Right cardiac atrium (tissue), 5 donors: ENCODE measurements around the gene CALM3. TPM values are rescaled to one million over a fixed set of nuclear protein-coding genes. Genes with fewer than 3 reads are reported as not detected.
A peak's percentile ranks its signal among the peaks of the same experiment; 100 is the strongest.

Experiments used
- ATAC-seq, 2 donors: fragments of 200-7000 bp; cut with Tn5 transposase; one replicate each; pipeline versions ENCODE4 v1.8.0 to v1.9.1; 2020; ENCODE audit warnings: moderate library complexity in 2 of 2, mild to moderate bottlenecking in 1 of 2
- DNase-seq, 3 donors: peaks; one replicate each; pipeline ENCODE4 v3.0.0-alpha.2; 2020
- H3K27ac ChIP-seq: one replicate; pipeline ENCODE4 v1.5.1; 2013; ENCODE audit warnings: mild to moderate bottlenecking, low read length, control low read depth, moderate library complexity
- H3K27me3 ChIP-seq: one replicate; pipeline ENCODE4 v1.6.1; 2013; ENCODE audit not compliant: control insufficient read depth, insufficient read depth
- H3K4me1 ChIP-seq: one replicate; pipeline ENCODE4 v1.6.1; 2013; ENCODE audit warnings: low read length; ENCODE audit not compliant: control insufficient read depth, insufficient read depth
- H3K4me3 ChIP-seq: one replicate; pipeline ENCODE4 v1.5.1; 2013; ENCODE audit warnings: low read length, control low read depth
- H3K9me3 ChIP-seq: one replicate; pipeline ENCODE4 v1.6.1; 2013; ENCODE audit warnings: low read length; ENCODE audit not compliant: control insufficient read depth
- WGBS: extraction: QIAGEN DNeasy Blood & Tissue Kit; methylation state at CpG from one replicate; pipeline ENCODE4 v1.1.7; 2013; 5-methylcytosine and 5-hydroxymethylcytosine counted together
- intact Hi-C, 4 donors: fragments of 100-400 bp; cut with DNase I; formaldehyde crosslinking; loops; one replicate each; pipeline versions ENCODE4 v1.11.0 to v1.14.0; 2022 to 2023
- polyA plus RNA-seq: library from polyadenylated mRNA; stranded (reverse); fragments of 200-250 nt; gene quantifications from one replicate; pipeline ENCODE4 v1.2.3, GENCODE V29; 2013
- total RNA-seq, 4 donors: library from RNA; stranded (reverse); fragmentation: NEBNext Ultra II Directional; extraction: Animal tissue kit (Norgen Biotek cat#: 25700); gene quantifications; one replicate each; pipeline ENCODE4 v1.2.1, GENCODE V29; 2021
- donor health status: healthy with polysubstance abuse.
- donor health status: DM: no; HTN: yes; CAD: no.
- donor health status: DM: no; HTN: no; CAD: no.
- donor health status: DM: no; HTN: yes; CAD: no; lungs with severe emphysema.
- donor health status: DM: yes; HTN: yes; CAD: no.

Gene CALM3
- total and polyA plus RNA-seq, 5 donors, result 232 to 365 (median 346) TPM

DNA sequence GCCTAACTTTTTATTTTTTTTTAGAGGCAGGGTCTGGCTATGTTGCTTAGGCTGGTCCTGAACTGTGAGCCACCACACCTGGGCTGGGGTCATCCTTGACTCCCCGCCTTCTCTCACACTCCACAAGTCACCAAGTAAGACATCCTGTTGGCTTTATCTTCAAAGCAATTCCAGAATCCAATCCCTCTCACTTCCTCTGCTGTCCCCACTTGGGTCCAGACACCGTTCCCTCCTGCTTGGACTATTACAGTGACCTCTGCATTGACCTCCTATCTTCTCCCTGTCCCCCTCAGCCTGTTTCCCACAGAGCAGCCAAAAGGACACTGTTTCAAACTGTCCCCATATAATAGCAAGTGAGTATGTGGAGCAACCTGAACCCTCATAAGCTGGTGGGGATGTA, 39.5 kb downstream of the CALM3 start:
- Histone ChIP-seq H3K27ac (no peak overlapping the region), H3K9me3 (no peaks in the 10 kb centered on the region), H3K4me1 (peaks cover 3% of the 10 kb centered on the region), H3K27me3 (no peaks in the 10 kb centered on the region), H3K4me3 (no peak overlapping the region)
- no peak for ATAC-seq
- 64% methylated on average over 2 of the region's 2 CpGs for WGBS
- intact Hi-C loops, result no loop called here
- DNase-seq, result no peak

DNA sequence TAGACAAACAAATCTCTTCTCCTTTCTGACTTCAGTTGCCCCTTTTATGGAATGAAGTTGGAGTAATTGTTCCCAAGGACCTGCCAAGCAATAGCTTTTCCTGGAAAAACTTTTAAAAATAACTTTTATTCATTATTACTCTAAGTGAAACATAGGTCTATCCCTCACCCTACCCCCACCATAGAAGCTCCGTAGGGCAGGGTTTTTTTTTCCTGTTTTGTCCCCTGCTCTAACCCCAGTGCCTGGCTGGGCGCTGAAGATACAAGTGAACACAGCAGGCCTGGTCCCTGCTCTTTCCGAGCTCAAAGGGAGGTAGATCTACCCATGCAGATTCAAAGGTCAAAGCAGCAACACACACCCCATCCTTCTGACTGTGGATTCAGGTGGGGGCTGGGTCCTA, 43.6 kb downstream of the CALM3 start:
- Histone ChIP-seq H3K27ac (no peak overlapping the region), H3K4me3 (no peak overlapping the region), H3K4me1 (no peaks in the 10 kb centered on the region), H3K9me3 (no peaks in the 10 kb centered on the region), H3K27me3 (no peaks in the 10 kb centered on the region)
- intact Hi-C loops, result no loop called here
- ATAC-seq, result peak in 1 of 2 donors; percentile 42
- peak in 1 of 3 donors; percentile 28 for DNase-seq
- 42% methylated on average over 3 of the region's 3 CpGs for WGBS

- 89% methylated on average over 3 of the region's 3 CpGs for WGBS
- H3K27ac ChIP-seq, result no peak overlapping the region
- no peak overlapping the region for H3K4me3 ChIP-seq
- H3K9me3 ChIP-seq, result no peaks in the 10 kb centered on the region
- intact Hi-C loops, result no loop called here
- DNase-seq (no peak), ATAC-seq (no peak)
- no peaks in the 10 kb centered on the region for H3K27me3 ChIP-seq
- no peaks in the 10 kb centered on the region for H3K4me1 ChIP-seq
Measured at GRCh38 chr19:46646402-46646801, 45.3 kb downstream of the CALM3 start.

DNA sequence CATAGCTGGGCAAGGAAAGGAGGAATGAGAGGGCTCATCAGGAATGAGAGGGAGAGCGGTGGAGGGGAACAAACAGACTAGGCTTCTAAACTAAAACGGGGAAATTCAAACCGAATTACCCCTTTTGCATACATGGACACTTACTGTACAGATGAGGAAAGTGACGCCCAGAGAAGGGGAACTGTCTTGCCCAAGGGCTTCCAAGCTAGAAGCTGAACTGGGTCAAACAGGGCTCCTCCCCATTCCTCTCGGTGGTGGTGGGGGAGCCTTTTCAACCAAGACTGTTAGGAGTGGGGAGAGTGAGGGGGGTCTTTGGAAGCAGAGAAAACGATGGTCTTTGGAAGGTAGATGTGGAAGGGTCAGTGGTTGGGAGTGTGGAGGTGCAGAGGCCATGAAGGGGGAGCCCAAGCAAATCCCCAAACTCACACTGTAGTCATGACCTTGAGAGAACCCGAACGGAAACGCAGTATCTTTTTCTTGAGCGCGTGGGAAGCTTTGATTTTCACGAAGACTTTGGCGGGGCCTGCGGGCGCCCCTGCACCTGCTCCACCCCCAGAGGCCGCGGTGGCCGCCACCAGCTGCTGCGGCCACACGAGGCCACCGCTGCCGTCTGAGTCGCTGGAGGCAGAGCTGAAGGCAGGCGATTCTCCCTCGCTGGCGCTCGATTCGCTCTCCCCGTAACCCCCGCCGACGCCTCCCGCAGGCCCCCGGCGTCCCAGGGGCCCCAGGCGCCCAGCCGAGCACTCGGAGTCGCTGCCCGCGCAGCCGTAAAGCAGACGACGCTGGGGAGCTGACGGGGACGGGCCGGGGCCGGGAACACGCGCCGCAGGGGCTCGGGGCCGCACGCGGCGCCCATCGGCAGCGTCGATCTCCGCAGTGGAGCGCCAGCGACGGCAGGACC, 47.2 kb downstream of the CALM3 start:
- H3K4me1 ChIP-seq, result no peaks in the 10 kb centered on the region
- intact Hi-C loops, result no loop called here
- no peak overlapping the region for H3K4me3 ChIP-seq
- no peak overlapping the region for H3K27ac ChIP-seq
- DNase-seq, result no peak
- no peaks in the 10 kb centered on the region for H3K27me3 ChIP-seq
- 63% methylated on average over 63 of the region's 63 CpGs for WGBS
- ATAC-seq, result no peak
- no peaks in the 10 kb centered on the region for H3K9me3 ChIP-seq

GRCh38 chr19:46648961-46649960, 48.1 kb downstream of the CALM3 start:
- ATAC-seq (no peak), DNase-seq (peak in 1 of 3 donors; percentile 47)
- Histone ChIP-seq H3K27ac (no peak overlapping the region), H3K27me3 (no peaks in the 10 kb centered on the region), H3K4me3 (no peak overlapping the region), H3K4me1 (no peaks in the 10 kb centered on the region), H3K9me3 (no peaks in the 10 kb centered on the region)
- intact Hi-C loops, result no loop called here
- 62% methylated on average over 144 of the region's 144 CpGs for WGBS

DNA sequence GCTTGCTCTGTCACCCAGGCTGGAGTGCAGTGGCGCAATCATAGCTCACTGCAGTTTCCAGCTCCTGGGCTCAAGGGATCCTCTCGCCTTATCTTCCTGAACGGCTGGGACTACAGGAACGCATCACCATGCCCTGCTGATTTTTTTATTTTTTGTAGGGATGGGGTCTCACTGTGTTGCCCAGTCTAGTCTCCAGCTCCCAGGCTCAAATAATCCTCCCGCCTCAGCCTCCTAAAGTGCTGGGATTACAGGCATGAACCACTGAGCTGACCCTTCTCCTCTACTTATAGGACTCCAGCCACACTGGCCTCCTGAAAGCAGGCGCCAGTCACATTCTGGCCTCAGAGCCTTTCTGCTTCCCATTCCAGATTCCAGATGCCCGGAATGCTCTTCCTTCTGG, 49.3 kb downstream of the CALM3 start:
- WGBS, result 81% methylated on average over 7 of the region's 7 CpGs
- H3K27me3 ChIP-seq, result no peaks in the 10 kb centered on the region
- no peak overlapping the region for H3K4me3 ChIP-seq
- intact Hi-C loops, result no loop called here
- no peaks in the 10 kb centered on the region for H3K4me1 ChIP-seq
- no peaks in the 10 kb centered on the region for H3K9me3 ChIP-seq
- H3K27ac ChIP-seq, result no peak overlapping the region
- DNase-seq, result peak in 1 of 3 donors; percentile 47
- ATAC-seq, result no peak

DNA sequence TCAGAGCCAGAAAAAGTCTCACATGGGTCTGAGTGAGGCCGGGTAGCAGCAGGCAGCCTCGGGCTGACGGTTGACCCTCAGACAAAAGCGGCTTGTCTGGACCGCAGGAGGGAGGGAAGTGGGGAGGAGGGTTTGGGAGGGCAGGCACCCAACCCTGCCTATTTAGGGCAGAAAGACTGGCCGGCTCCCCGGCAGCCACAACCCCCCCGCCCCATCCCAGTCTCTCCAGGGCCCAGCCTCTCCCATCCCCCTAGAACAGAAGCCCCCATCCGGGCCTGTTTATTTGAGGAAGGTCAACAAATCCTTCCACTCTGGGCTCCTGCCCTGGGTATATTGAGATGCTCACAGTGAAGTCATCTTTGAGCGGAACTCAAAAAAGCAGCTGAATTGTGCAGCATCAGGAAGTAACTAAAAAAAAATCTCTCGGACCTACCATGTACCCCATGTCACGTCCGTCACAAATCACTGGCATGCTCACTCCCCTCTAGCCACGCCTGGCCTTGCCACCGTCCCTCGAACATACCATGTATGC, 53.6 kb downstream of the CALM3 start:
- no peaks in the 10 kb centered on the region for H3K4me1 ChIP-seq
- no peaks in the 10 kb centered on the region for H3K9me3 ChIP-seq
- ATAC-seq (peak; percentile 55 to 67), DNase-seq (peak; percentile 47 to 86 (median 80))
- no peaks in the 10 kb centered on the region for H3K27me3 ChIP-seq
- 40% methylated on average over 16 of the region's 16 CpGs for WGBS
- peak overlapping the region; percentile 57 for H3K27ac ChIP-seq
- H3K4me3 ChIP-seq, result no peak overlapping the region
- intact Hi-C loops, result no loop called here

DNA sequence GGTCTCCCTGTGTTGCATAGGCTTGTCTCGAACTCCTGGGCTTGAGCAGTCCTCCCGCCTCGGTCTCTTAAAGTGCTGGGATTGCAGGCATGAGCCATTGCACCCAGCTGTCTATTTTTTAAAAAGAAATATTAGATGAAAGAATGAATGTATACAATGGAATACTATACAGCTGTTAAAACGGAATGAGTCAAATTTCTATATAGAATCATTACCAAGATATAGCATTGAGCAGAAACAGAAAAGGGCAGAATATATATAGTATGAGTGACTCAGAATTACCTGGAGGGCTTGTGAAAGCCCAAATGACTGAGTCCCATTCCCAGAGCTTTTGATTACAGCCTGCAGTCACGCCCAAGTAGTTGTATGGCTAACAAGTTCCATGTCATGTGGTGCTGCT, 55.4 kb downstream of the CALM3 start:
- intact Hi-C loops, result no loop called here
- ATAC-seq, result no peak
- no peak for DNase-seq
- Histone ChIP-seq H3K4me3 (no peak overlapping the region), H3K9me3 (no peaks in the 10 kb centered on the region), H3K27me3 (no peaks in the 10 kb centered on the region), H3K27ac (no peak overlapping the region), H3K4me1 (no peaks in the 10 kb centered on the region)
- whole genome bisulfite sequencing, result 94% methylated on average over 5 of the region's 5 CpGs

DNA sequence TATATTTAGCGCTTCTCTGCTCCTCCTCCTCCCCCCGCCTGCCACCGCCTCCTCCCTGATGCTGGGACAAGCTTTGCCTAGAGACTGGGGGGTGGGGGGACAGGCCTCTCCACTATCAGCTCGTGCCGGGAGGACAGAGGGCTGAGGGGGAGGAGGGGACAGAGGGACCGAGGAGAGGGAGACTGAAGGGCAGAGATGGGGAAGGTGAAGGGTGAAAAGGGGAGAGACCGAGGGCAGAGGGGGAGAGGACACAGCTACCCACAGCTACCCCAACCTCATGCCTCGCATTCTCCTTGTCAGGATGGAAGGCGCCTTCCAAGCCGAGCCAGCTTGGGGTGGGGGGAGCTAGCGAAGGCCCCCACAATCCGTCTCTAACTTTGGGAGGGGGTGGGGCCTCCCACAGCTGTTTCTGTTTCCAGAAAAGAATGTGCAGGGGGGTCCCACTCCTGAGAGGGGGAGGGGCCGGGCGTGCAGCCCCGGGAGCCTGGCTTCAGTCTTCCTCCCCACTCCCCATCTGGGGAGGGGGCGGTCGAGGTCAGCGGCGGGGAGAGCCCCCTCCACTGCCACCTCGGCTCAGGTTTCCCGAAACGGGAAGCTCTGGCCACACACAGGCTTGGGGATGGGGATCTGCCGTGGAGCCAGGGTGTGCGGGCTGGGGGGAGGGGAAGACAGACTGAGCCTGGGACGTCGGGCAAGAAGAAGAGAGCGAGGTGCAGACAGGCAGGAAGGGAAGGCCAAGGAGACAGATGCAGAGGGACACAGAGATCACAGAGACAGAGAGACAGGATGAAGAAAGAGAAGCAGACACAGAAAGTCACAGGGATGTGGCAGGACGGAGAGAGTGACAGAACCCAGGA, 58.2 kb downstream of the CALM3 start:
- ATAC-seq (no peak), DNase-seq (peak; percentile 46 to 89 (median 81))
- no peaks in the 10 kb centered on the region for H3K9me3 ChIP-seq
- no peaks in the 10 kb centered on the region for H3K4me1 ChIP-seq
- H3K27ac ChIP-seq, result peak overlapping the region; percentile 28
- WGBS, result 6% methylated on average over 28 of the region's 28 CpGs
- intact Hi-C loops, result loop anchor here in 3 of 4 donors (5.0 to 10.0 kb wide), 3 partner anchors 42 to 132 kb away; no protein-coding TSS in a partner anchor
- H3K4me3 ChIP-seq, result peak overlapping the region; percentile 45
- no peaks in the 10 kb centered on the region for H3K27me3 ChIP-seq

DNA sequence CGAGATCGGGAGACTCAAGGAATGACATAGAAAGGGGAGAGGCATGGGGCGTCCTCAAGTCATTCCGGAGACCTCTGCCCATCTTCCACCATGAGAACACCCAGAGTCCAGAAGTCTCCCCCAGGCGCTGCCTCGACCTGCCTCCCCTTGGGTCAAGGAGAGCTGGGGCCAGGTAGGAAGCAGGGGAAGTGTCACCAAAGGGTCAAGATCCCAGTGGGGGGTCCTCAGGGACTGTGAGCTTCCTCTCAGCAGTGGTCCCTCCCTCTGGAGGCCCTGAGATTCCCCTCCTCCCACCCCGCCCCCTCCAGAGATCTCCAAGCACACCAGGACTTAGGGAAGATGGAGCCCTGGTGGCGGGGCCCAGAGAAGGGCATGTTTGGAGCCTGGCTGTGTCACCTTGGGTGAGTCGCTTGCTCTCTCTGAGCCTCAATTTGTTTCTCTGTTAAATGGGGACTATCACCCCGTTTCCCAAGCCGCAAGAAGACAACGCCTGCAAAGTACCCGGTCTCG, 58.9 kb downstream of the CALM3 start:
- intact Hi-C loops, result loop anchor here in 3 of 4 donors (5.0 to 10.0 kb wide), 3 partner anchors 43 to 133 kb away; no protein-coding TSS in a partner anchor
- DNase-seq (peak; percentile 46 to 74 (median 66)), ATAC-seq (no peak)
- peak overlapping the region; percentile 28 for H3K27ac ChIP-seq
- H3K27me3 ChIP-seq, result no peaks in the 10 kb centered on the region
- no peaks in the 10 kb centered on the region for H3K4me1 ChIP-seq
- WGBS, result 2% methylated on average over 14 of the region's 14 CpGs
- H3K4me3 ChIP-seq, result peak overlapping the region; percentile 45
- H3K9me3 ChIP-seq, result no peaks in the 10 kb centered on the region
